SK-N-SH treated with all-trans-retinoic acid at 6 μM for 48 hours (cell line): ENCODE data around the gene AP3B1.

Experiments used
- ATAC-seq: fragments of 200-7000 bp; cut with Tn5 transposase; 3 replicates; pipeline ENCODE4 v1.9.1; 2020; ENCODE audit warnings: mild to moderate bottlenecking, moderate library complexity
- ARNTL ChIP-seq: fragments of 450-650 bp; formaldehyde crosslinking; IDR thresholded peaks from 2 replicates; pipeline ENCODE4 v1.5.0; 2020; ENCODE audit warnings: low read depth, mild to moderate bottlenecking, moderate library complexity, borderline replicate concordance
- BACH2 ChIP-seq: fragments of 250-450 bp; sonication (Bioruptor Pico); IDR thresholded peaks from 2 replicates; pipeline ENCODE4 v1.9.0; 2021; ENCODE audit warnings: mild to moderate bottlenecking, borderline replicate concordance
- CSDC2 ChIP-seq: fragments of 250-450 bp; sonication (Bioruptor Pico); IDR thresholded peaks from 2 replicates; pipeline ENCODE4 v1.5.0; 2020; ENCODE audit warnings: mild to moderate bottlenecking, moderate library complexity
- CSRNP3 ChIP-seq: fragments of 250-450 bp; sonication (Bioruptor Pico); IDR thresholded peaks from 2 replicates; pipeline ENCODE4 v1.5.1; 2021; ENCODE audit warnings: mild to moderate bottlenecking, moderate library complexity
- ESRRG ChIP-seq: fragments of 250-450 bp; sonication (Bioruptor Pico); IDR thresholded peaks from 2 replicates; pipeline ENCODE4 v1.6.1; 2021; ENCODE audit warnings: mild to moderate bottlenecking
- GLIS3 ChIP-seq: fragments of 250-450 bp; sonication (Bioruptor Pico); IDR thresholded peaks from 2 replicates; pipeline ENCODE4 v1.5.0; 2020; ENCODE audit warnings: mild to moderate bottlenecking, moderate library complexity
- ISL1 ChIP-seq: fragments of 250-450 bp; sonication (Bioruptor Pico); IDR thresholded peaks from 2 replicates; pipeline ENCODE4 v2.1.2; 2022; ENCODE audit warnings: mild to moderate bottlenecking, moderate library complexity
- OSR1 ChIP-seq: fragments of 250-450 bp; sonication (Bioruptor Pico); IDR thresholded peaks from 2 replicates; pipeline ENCODE4 v1.8.0; 2022; ENCODE audit warnings: moderate library complexity, mild to moderate bottlenecking, inconsistent platforms
- PATZ1 ChIP-seq: fragments of 250-450 bp; sonication (Bioruptor Pico); IDR thresholded peaks from 2 replicates; pipeline ENCODE4 v1.8.0; 2020; ENCODE audit warnings: mild to moderate bottlenecking, moderate library complexity, borderline replicate concordance
- POU6F1 ChIP-seq: fragments of 250-450 bp; sonication (Bioruptor Pico); IDR thresholded peaks from 2 replicates; pipeline ENCODE4 v1.8.0; 2021; ENCODE audit warnings: low read depth, mild to moderate bottlenecking, moderate library complexity, borderline replicate concordance
- PPARA ChIP-seq: fragments of 250-450 bp; sonication (Bioruptor Pico); IDR thresholded peaks from 2 replicates; pipeline ENCODE4 v1.5.0; 2020; ENCODE audit warnings: mild to moderate bottlenecking, borderline replicate concordance
- SNAI2 ChIP-seq: fragments of 250-450 bp; sonication (Bioruptor Pico); IDR thresholded peaks from 2 replicates; pipeline ENCODE4 v1.5.0; 2020; ENCODE audit warnings: mild to moderate bottlenecking, moderate library complexity
- TOX ChIP-seq: fragments of 250-450 bp; sonication (Bioruptor Pico); IDR thresholded peaks from 2 replicates; pipeline ENCODE4 v1.8.0; 2021; ENCODE audit warnings: mild to moderate bottlenecking, moderate library complexity, borderline replicate concordance
- TSHZ2 ChIP-seq: fragments of 250-450 bp; sonication (Bioruptor Pico); IDR thresholded peaks from 2 replicates; pipeline ENCODE4 v1.5.0; 2020; ENCODE audit warnings: mild to moderate bottlenecking, moderate library complexity
- ZC3H10 ChIP-seq: fragments of 250-450 bp; sonication (Bioruptor Pico); IDR thresholded peaks from 2 replicates; pipeline ENCODE4 v1.5.1; 2021; ENCODE audit warnings: mild to moderate bottlenecking, moderate library complexity
- ZFP3 ChIP-seq: fragments of 250-450 bp; sonication (Bioruptor Pico); IDR thresholded peaks from 2 replicates; pipeline ENCODE4 v1.5.0; 2020; ENCODE audit warnings: mild to moderate bottlenecking, moderate library complexity
- ZFP30 ChIP-seq: fragments of 450-650 bp; formaldehyde crosslinking; IDR thresholded peaks from 2 replicates; pipeline ENCODE4 v1.5.0; 2022; ENCODE audit warnings: mild to moderate bottlenecking, moderate library complexity
- ZNF565 ChIP-seq: fragments of 450-650 bp; formaldehyde crosslinking; conservative IDR thresholded peaks from 2 replicates; pipeline ENCODE4 v1.5.0; 2020; ENCODE audit warnings: low read depth, mild to moderate bottlenecking, moderate library complexity
- ZNF70 ChIP-seq: fragments of 450-650 bp; formaldehyde crosslinking; IDR thresholded peaks from 2 replicates; pipeline ENCODE4 v1.5.0; 2020; ENCODE audit warnings: mild to moderate bottlenecking, moderate library complexity
- ZNF8 ChIP-seq: fragments of 450-650 bp; formaldehyde crosslinking; IDR thresholded peaks from 2 replicates; pipeline ENCODE4 v1.5.0; 2020; ENCODE audit warnings: mild to moderate bottlenecking, moderate library complexity

Gene AP3B1

GRCh38 chr5:77957931-77958521 lies 336.5 kb downstream of the AP3B1 start:
- no peak for TF ChIP-seq SNAI2 (CRISPR knock-in tag)
- TF ChIP-seq TOX, result no peak
- TF ChIP-seq ZNF8 (CRISPR knock-in tag), result no peak
- TF ChIP-seq CSRNP3 (CRISPR knock-in tag), result no peak
- TF ChIP-seq ARNTL (CRISPR knock-in tag), result no peak
- TF ChIP-seq GLIS3, result no peak
- TF ChIP-seq ZNF70 (CRISPR knock-in tag), result no peak
- TF ChIP-seq ISL1 (CRISPR knock-in tag), result no peak
- no peak for TF ChIP-seq PPARA (CRISPR knock-in tag)
- no peak for TF ChIP-seq ZC3H10
- TF ChIP-seq OSR1 (CRISPR knock-in tag), result no peak
- no peak for TF ChIP-seq ZNF565 (CRISPR knock-in tag)
- TF ChIP-seq ZFP3 (CRISPR knock-in tag), result no peak
- TF ChIP-seq POU6F1 (CRISPR knock-in tag), result no peak
- TF ChIP-seq PATZ1 (CRISPR knock-in tag), result no peak
- no peak for ATAC-seq

- no peak for ATAC-seq
- TF ChIP-seq ZNF70 (CRISPR knock-in tag) (no peak), POU6F1 (CRISPR knock-in tag) (no peak), TSHZ2 (CRISPR knock-in tag) (no peak), ARNTL (CRISPR knock-in tag) (no peak), ZNF565 (CRISPR knock-in tag) (no peak), ISL1 (CRISPR knock-in tag) (no peak), ESRRG (CRISPR knock-in tag) (no peak), ZNF8 (CRISPR knock-in tag) (no peak), PPARA (CRISPR knock-in tag) (no peak)
Measured at GRCh38 chr5:77957516-77957915, 337.0 kb downstream of the AP3B1 start.

- ATAC-seq, result no peak
- TF ChIP-seq PATZ1 (CRISPR knock-in tag), result no peak
- no peak for TF ChIP-seq BACH2 (CRISPR knock-in tag)
- TF ChIP-seq ESRRG (CRISPR knock-in tag), result no peak
- TF ChIP-seq CSDC2 (CRISPR knock-in tag), result no peak
- no peak for TF ChIP-seq TSHZ2 (CRISPR knock-in tag)
- TF ChIP-seq ISL1 (CRISPR knock-in tag), result no peak
- no peak for TF ChIP-seq ZFP30
- TF ChIP-seq SNAI2 (CRISPR knock-in tag), result no peak
- TF ChIP-seq TOX, result no peak
- no peak for TF ChIP-seq CSRNP3 (CRISPR knock-in tag)
- no peak for TF ChIP-seq ZNF8 (CRISPR knock-in tag)
Measured at GRCh38 chr5:77957081-77957480, 337.4 kb downstream of the AP3B1 start.
